GM12873 (cell line): ENCODE data around the gene RGSL1.
A peak's percentile ranks its signal among the peaks of the same experiment; 100 is the strongest.

Experiments
- TF ChIP-seq, protein P1 (sequence below): IDR thresholded peaks from 2 replicates; pipeline ENCODE4 v1.5.1; 2012; ENCODE audit warnings: low read depth, mild to moderate bottlenecking, moderate library complexity, low read length, control low read depth; ENCODE audit not compliant: insufficient read depth; ENCODE audit errors: missing control alignments

The RGSL1 gene

DNA sequence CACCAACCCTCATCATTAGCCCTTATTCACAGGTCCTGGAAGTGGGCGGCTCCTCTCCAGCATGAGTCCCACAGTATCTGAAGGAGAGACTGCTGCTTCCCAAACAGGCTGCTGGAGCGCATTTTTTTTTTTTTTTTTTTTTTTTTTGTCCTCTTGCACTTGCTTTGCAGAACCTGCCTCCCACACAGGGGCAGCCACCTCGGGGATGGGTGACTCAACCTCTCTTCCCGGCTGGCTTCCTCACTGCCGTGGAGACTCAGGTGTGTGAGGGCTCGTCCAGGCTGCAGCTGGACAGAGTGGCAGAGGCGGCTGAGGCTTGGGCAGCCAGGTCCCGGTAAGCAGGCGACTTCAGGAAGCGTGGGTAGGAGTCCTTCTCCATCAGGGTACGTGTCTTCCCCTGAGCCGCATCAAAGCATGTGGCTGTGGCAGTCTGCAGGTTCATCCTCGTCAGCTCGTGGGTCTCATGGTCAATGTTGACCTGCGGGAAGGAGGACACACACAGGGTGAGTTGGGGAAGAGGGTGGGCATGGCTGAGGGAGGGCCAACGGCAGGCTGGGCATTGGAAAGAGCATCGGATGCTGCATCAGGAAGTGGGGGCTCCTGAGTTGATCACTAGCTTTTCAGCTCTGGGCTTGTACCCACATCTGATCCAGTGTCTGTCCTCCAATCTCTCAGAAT, 150.2 kb downstream of the RGSL1 start:
- TF ChIP-seq, protein P1, sequence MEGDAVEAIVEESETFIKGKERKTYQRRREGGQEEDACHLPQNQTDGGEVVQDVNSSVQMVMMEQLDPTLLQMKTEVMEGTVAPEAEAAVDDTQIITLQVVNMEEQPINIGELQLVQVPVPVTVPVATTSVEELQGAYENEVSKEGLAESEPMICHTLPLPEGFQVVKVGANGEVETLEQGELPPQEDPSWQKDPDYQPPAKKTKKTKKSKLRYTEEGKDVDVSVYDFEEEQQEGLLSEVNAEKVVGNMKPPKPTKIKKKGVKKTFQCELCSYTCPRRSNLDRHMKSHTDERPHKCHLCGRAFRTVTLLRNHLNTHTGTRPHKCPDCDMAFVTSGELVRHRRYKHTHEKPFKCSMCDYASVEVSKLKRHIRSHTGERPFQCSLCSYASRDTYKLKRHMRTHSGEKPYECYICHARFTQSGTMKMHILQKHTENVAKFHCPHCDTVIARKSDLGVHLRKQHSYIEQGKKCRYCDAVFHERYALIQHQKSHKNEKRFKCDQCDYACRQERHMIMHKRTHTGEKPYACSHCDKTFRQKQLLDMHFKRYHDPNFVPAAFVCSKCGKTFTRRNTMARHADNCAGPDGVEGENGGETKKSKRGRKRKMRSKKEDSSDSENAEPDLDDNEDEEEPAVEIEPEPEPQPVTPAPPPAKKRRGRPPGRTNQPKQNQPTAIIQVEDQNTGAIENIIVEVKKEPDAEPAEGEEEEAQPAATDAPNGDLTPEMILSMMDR = no peak

DNA sequence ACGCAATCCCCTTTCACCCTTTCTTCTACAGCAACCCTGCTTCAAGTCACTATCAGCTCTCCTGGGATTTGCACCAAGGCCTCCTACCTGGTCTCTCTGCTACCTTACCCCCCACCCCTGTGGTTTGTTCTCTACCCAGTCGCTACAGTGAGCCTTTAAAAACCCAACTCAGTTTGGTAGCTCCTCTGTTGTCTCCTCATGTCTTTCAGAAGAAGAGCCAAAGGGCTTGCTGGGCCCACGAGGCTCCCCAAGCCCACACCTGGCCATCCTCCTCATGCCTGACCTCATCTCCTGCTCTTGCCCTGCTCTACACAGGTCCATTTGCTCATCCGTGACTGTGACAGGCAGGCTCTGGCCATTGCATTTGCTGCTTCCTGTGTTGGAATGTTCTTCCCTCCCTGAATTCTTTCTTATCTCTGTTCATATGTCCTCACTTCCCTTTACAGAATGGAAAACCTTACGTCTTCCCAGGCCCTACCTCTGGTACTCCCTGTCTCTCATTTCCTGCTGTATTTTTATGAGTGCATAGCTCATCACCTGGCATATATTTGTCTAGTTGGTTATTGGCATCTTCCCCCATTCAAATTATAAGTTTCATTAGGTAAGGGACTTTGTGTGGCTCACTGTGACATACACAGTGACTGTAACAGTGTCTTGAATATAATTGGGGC, 150.9 kb downstream of the RGSL1 start:
- TF ChIP-seq, protein P1 = no peak

DNA sequence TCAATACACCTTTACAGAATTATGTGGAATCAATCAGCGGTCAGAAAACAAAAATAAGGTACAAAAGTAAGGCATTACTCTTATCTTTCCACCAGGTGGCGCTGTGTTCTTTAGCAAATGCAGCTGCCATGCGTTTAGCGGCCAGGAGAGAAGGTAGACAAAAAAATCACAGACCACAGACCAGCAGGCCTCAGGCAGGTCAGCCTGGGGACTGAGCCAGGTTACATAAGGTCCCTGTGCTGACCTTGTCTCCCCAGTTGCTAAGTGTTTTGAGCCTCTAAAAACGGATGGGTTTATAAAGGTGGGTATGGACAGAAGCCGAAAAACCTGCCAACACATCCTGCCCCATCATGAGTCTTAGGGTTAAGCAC, 151.5 kb downstream of the RGSL1 start:
- TF ChIP-seq, protein P1 = peak; percentile 73

DNA sequence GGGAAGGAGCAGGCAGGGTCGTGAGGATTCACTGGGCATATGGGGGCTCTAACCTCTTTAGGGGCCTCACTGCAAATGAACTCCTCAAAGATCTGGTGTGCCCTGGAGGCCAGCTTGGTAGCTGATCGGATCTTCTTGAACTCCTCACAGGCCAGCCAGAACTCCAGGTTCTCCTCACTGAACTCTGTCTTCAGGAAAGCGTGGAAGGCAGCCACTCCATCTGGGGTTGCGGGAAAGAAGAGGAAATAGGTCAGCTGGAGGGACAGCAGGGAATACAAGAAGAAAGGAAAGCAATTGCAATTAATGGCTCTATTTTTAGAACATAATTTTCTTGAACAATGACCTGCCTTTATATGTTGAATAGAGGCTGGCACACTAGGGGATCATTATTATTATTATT, 152.0 kb downstream of the RGSL1 start:
- TF ChIP-seq, protein P1 = no peak

DNA sequence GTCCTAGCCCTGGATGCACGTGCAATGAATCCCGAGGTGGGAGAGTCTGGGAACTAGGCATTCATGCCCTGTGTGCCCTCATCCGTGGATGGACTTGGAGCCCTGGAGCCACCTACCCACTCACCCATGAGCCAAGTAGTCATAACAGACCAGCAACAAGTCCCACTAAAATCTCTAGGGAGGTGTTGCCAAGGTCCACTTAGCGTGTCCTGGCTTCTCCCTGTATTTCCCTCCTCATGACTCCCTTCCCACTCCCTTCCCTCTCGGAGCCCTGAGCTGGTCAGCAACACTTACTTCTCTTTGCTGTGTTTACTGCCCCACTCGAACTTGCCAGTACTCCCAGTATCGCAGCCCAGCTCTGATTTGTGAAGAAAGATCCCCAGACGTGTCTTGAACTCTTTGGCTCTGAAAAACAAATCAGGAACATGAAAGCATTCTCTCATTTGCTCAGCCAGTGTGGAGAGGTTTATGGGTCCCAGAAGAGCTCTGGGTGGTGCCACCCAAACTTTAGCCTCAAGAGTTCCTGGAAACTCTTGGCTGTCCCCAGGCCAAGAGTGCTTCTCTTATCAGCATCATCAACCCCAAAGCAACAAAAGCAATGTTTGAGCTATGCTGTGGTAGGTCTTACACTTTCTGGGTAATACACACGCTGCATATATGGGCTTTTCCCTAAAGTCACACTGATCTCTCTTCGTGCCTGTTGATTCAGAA, 153.1 kb downstream of the RGSL1 start:
- TF ChIP-seq, protein P1 = no peak

DNA sequence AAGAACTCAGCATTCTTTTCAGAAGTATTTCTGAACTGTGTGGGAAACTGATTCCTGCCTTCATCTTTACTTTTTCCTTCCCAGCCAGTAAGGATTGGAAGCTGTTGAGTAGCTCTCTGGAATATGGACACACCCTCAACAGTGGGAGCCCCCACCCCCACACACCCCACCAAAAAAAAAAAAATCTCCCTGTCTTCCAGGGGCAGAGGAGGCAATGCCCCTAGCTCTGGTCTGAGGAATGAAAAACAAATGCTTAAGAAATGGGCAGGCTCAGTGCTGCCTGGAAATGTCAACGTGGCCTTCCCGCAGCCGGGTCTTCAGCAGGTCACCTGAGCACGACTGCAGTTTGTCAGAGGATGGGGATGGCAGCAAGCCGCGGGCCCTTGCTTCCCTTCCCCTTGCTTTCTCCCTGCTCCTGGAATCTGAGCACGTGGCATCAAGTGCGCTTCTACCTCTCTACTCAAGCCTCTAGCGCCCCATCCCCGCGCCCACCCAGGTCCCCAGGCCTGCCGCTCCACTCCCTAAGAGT, 153.8 kb downstream of the RGSL1 start:
- TF ChIP-seq, protein P1 = no peak
